Right atrium auricular region (tissue), 2 donors: Measurements from ENCODE around the gene C16orf86. TPM values are rescaled to one million over a fixed set of nuclear protein-coding genes. Genes with fewer than 3 reads are reported as not detected.

Source experiments
- DNase-seq: peaks from one replicate; pipeline ENCODE4 v3.0.0-alpha.2; 2019; ENCODE audit warnings: low spot score
- H3K27ac ChIP-seq, 2 donors: fragments of 200-600 bp; sonication (generic); 1 replicate in 1 of 2; 2 replicates in 1 of 2; pipeline ENCODE4 v1.5.1; 2016 to 2019
- H3K27me3 ChIP-seq, 2 donors: fragments of 200-600 bp; sonication (generic); one replicate each; pipeline versions ENCODE4 v1.5.1 to v1.6.0; 2017 to 2019
- H3K36me3 ChIP-seq: fragments of 200-600 bp; sonication (generic); one replicate; pipeline ENCODE4 v1.5.1; 2016
- H3K4me1 ChIP-seq, 2 donors: fragments of 200-600 bp; sonication (generic); one replicate each; pipeline versions ENCODE4 v1.5.1 to v1.6.0; 2017 to 2019
- H3K4me3 ChIP-seq, 2 donors: fragments of 200-600 bp; sonication (generic); 1 replicate in 1 of 2; 2 replicates in 1 of 2; pipeline ENCODE4 v1.5.1; 2017 to 2019; ENCODE audit warnings: mild to moderate bottlenecking in 1 of 2, moderate library complexity in 1 of 2
- H3K9me3 ChIP-seq, 2 donors: fragments of 200-600 bp; sonication (generic); one replicate each; pipeline ENCODE4 v1.5.1; 2019
- total RNA-seq, 2 donors: library from RNA; depleted of rRNA; stranded (reverse); fragments of >200 nt; gene quantifications; one replicate each; pipeline ENCODE4 v1.1.0, GENCODE V29; 2016
- TF ChIP-seq, protein P1 (sequence below), 2 donors: fragments of 200-600 bp; sonication (generic); IDR thresholded peaks; one replicate each; pipeline ENCODE4 v1.5.1; 2019; ENCODE audit warnings: antibody characterized with exemption in 2 of 2

The C16orf86 gene
- total RNA-seq, 2 donors from 2014 or later, result 3.6 to 7.7 TPM

GRCh38 chr16:67675579-67675935, 8.9 kb downstream of the C16orf86 start:
- Histone ChIP-seq H3K4me1 (peaks cover 0 to 29% of the 10 kb centered on the region in 2 donors), H3K9me3 (no peaks in the 10 kb centered on the region), H3K27ac (no peak overlapping the region), H3K36me3 (no peaks in the 10 kb centered on the region), H3K27me3 (no peaks in the 10 kb centered on the region), H3K4me3 (no peak overlapping the region)
- TF ChIP-seq, protein P1, sequence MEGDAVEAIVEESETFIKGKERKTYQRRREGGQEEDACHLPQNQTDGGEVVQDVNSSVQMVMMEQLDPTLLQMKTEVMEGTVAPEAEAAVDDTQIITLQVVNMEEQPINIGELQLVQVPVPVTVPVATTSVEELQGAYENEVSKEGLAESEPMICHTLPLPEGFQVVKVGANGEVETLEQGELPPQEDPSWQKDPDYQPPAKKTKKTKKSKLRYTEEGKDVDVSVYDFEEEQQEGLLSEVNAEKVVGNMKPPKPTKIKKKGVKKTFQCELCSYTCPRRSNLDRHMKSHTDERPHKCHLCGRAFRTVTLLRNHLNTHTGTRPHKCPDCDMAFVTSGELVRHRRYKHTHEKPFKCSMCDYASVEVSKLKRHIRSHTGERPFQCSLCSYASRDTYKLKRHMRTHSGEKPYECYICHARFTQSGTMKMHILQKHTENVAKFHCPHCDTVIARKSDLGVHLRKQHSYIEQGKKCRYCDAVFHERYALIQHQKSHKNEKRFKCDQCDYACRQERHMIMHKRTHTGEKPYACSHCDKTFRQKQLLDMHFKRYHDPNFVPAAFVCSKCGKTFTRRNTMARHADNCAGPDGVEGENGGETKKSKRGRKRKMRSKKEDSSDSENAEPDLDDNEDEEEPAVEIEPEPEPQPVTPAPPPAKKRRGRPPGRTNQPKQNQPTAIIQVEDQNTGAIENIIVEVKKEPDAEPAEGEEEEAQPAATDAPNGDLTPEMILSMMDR (IDR thresholded peaks at IDR 0.05), result no peak
- DNase-seq, result no peak

DNA sequence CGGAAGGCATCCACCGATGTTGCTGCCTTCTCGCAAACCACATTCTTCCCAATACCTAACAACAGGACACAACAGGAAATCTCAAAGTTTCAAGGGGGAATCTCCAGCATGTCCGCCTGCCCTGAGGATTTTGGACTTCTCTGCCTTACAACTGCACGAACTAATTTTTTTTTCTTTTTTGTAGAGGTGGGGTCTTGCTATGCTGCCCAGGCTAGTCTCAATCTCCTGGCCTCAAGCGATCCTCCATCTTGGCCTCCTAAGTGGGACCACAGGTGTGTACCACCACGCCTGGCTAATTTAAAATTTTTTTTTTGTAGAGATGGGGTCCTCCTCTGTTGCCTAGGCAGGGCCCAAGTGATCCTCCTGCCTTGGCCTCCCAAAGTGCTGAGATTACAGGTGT, 9.4 kb downstream of the C16orf86 start:
- H3K4me1 ChIP-seq, result peaks cover 0 to 29% of the 10 kb centered on the region in 2 donors
- H3K36me3 ChIP-seq, result no peaks in the 10 kb centered on the region
- DNase-seq, result no peak
- H3K4me3 ChIP-seq, result no peak overlapping the region
- H3K27ac ChIP-seq, result no peak overlapping the region
- H3K27me3 ChIP-seq, result no peaks in the 10 kb centered on the region
- TF ChIP-seq, protein P1 (IDR thresholded peaks at IDR 0.05), result no peak
- H3K9me3 ChIP-seq, result no peaks in the 10 kb centered on the region

- H3K36me3 ChIP-seq, result no peaks in the 10 kb centered on the region
- peaks cover 0 to 29% of the 10 kb centered on the region in 2 donors for H3K4me1 ChIP-seq
- H3K27ac ChIP-seq, result no peak overlapping the region
- no peak for DNase-seq
- no peaks in the 10 kb centered on the region for H3K9me3 ChIP-seq
- no peak overlapping the region for H3K4me3 ChIP-seq
- no peaks in the 10 kb centered on the region for H3K27me3 ChIP-seq
- TF ChIP-seq, protein P1 (IDR thresholded peaks at IDR 0.05), result no peak
Observed at GRCh38 chr16:67676516-67676915, 9.9 kb downstream of the C16orf86 start.

DNA sequence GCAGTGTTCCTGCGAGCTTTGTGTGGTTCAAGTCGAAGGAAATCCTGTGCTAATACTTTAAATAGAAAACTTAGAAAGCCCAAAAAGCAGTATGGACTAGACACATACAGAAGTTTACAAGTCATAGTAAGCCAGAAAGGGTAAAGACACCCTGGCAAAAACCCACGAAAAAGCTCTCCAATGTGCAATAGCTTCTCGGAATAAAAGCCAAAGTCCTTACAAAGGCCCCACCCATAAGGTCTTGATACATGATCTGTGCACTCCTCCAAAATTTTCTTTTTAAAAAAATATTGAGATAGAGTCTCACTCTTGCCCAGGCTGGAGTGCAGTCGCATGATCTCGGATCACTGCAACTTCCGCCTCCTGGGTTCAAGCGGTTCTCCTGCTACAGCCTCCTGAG, 10.3 kb downstream of the C16orf86 start:
- TF ChIP-seq, protein P1 (IDR thresholded peaks at IDR 0.05), result no peak
- Histone ChIP-seq H3K27ac (no peak overlapping the region), H3K4me1 (peaks cover 0 to 29% of the 10 kb centered on the region in 2 donors), H3K9me3 (no peaks in the 10 kb centered on the region), H3K4me3 (no peak overlapping the region), H3K27me3 (no peaks in the 10 kb centered on the region), H3K36me3 (no peaks in the 10 kb centered on the region)
- DNase-seq, result no peak

- TF ChIP-seq, protein P1 (IDR thresholded peaks at IDR 0.05), result no peak
- no peak for DNase-seq
- no peak overlapping the region for H3K4me3 ChIP-seq
Observed at GRCh38 chr16:67677712-67678111, 11.1 kb downstream of the C16orf86 start.

DNA sequence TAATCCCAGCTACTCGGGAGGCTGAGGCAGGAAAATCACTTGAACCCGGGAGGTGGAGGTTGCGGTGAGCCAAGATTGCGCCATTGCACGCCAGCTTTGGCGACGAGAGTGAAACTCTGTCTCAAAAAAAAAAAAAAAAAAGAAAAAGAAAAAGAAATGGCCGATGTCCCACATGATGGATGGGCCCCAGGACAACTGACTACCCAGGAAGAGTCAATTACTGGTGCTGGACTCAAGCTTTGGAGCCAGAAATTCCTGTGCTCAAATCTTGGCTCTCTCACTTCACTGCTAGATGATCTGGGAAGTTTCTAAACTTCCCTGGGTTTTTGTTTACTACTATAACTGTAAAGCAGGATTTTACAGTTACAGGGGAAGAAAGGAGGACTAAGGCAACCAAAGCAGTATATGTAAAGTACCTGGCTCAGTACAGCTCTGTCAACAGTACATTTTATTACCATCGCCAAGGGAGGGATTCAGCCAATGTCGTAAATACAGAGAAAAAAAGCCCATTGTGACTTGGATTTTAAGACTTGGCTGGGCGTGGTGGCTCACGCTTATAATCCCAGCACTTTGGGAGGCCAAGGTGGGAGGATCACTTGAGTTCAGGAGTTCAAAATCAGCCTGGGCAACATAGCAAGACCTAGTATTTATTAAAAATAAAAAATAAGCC, 11.9 kb downstream of the C16orf86 start:
- Histone ChIP-seq H3K4me3 (no peak overlapping the region), H3K36me3 (peaks cover under 1% of the 10 kb centered on the region), H3K27me3 (no peaks in the 10 kb centered on the region), H3K27ac (no peak overlapping the region), H3K9me3 (no peaks in the 10 kb centered on the region), H3K4me1 (peaks cover 0 to 14% of the 10 kb centered on the region in 2 donors)
- no peak for DNase-seq
- TF ChIP-seq, protein P1 (IDR thresholded peaks at IDR 0.05), result no peak

More at GRCh38 chr16:67677712-67678111, 11.1 kb downstream of the C16orf86 start:
- no peaks in the 10 kb centered on the region for H3K27me3 ChIP-seq
- no peaks in the 10 kb centered on the region for H3K9me3 ChIP-seq
- peaks cover 0 to 22% of the 10 kb centered on the region in 2 donors for H3K4me1 ChIP-seq
- no peak overlapping the region for H3K27ac ChIP-seq
- H3K36me3 ChIP-seq, result no peaks in the 10 kb centered on the region
